Measurements from ENCODE around the gene SYT5. TPM values are rescaled to one million over a fixed set of nuclear protein-coding genes. Genes with fewer than 3 reads are reported as not detected.

Gene SYT5
- total and polyA plus RNA-seq, 9 of the 15 experiments (the other 6 are each of a cell fraction or from before 2014, with no cell fraction given) = 1.3 to 20.9 (median 8.8) TPM

- TF ChIP-seq TCF15 (CRISPR knock-in tag; IDR thresholded peaks at IDR 0.05) (no peak), ZNF79 (CRISPR knock-in tag; IDR thresholded peaks at IDR 0.05; ENCODE audit: low read depth) (no peak), ZNF184 (CRISPR knock-in tag; IDR thresholded peaks at IDR 0.05) (no peak), ATF7 (IDR thresholded peaks at IDR 0.05) (0 out of 2 replicates have a peak, but pooled peaks have one; percentile 19), ZBTB40 (IDR thresholded peaks at IDR 0.05) (peak; percentile 43; the same call in 1 of the 2 replicates), ZBTB40 (CRISPR knock-in tag; IDR thresholded peaks at IDR 0.05) (0 out of 2 replicates have a peak, but pooled peaks have one; percentile 36), USF2 (CRISPR knock-in tag; IDR thresholded peaks at IDR 0.05) (peak; percentile 82), TAF1 (IDR thresholded peaks at IDR 0.05; ENCODE audit: control insufficient read depth, extremely low read depth, insufficient read depth, low read length, severe bottlenecking) (no peak), SMAD4 (CRISPR knock-in tag; conservative IDR thresholded peaks at IDR 0.05) (peak; percentile 77), U2AF2 (optimal IDR thresholded peaks at IDR 0.05; ENCODE audit: low read depth, low read length) (no peak), ZBTB7A (IDR thresholded peaks at IDR 0.05; ENCODE audit: borderline replicate concordance, control insufficient read depth, low read depth, low read length) (0 out of 2 replicates have a peak, but pooled peaks have one; percentile 45), NR1H2 (CRISPR knock-in tag; IDR thresholded peaks at IDR 0.05) (peak; percentile 81; the same call in 1 of the 2 replicates), MCM2 (IDR thresholded peaks at IDR 0.05; ENCODE audit: low read depth) (no peak), CTBP1 (IDR thresholded peaks at IDR 0.05; ENCODE audit: borderline replicate concordance) (no peak; the same call in 1 of the 2 replicates), EP400 (IDR thresholded peaks at IDR 0.05) (no peak), FOXK2 (conservative IDR thresholded peaks at IDR 0.05 in 1 of 2, IDR thresholded peaks at IDR 0.05 in 1 of 2; ENCODE audit: low read depth in 2 of 2) (peak; percentile 29 to 37; a peak in 1 of 4 replicates), ZNF77 (CRISPR knock-in tag; IDR thresholded peaks at IDR 0.05) (no peak), HMG20A (CRISPR knock-in tag; conservative IDR thresholded peaks at IDR 0.05) (no peak)
Measured at GRCh38 chr19:55179606-55180484, at the start of gene SYT5 (continued).
